Activated CD4-positive, alpha-beta T cell treated with anti-CD3 and anti-CD28 coated beads for 36 hours (primary cell): Measurements from ENCODE around the gene WDR43. TPM values are rescaled to one million over a fixed set of nuclear protein-coding genes. Genes with fewer than 3 reads are reported as not detected.

Experiments
- ATAC-seq: fragments of 200-7000 bp; cut with Tn5 transposase; one replicate; pipeline ENCODE4 v1.10.0; 2021; ENCODE audit warnings: mild to moderate bottlenecking, moderate library complexity
- CTCF ChIA-PET: fragments of 350-600 bp; sonication (Branson Sonifier 250); formaldehyde crosslinking; loops from one replicate; lab custom pipeline; 2021; ENCODE audit warnings: antibody characterized with exemption; lab: Charles Lee
- POLR2A ChIA-PET: fragments of 350-600 bp; sonication (Branson Sonifier 250); formaldehyde crosslinking; loops from one replicate; lab custom pipeline; 2021; ENCODE audit warnings: antibody characterized with exemption, inconsistent platforms; lab: Charles Lee
- DNase-seq: peaks from one replicate; pipeline ENCODE4 v3.0.0-alpha.2; 2020
- H3K27ac Mint-ChIP-seq: one replicate; pipeline ENCODE4 v1.8.0; 2021; ENCODE audit warnings: mixed read lengths
- H3K27me3 Mint-ChIP-seq: one replicate; pipeline ENCODE4 v1.8.0; 2021; ENCODE audit warnings: mixed read lengths
- H3K36me3 Mint-ChIP-seq: one replicate; pipeline ENCODE4 v1.8.0; 2021; ENCODE audit warnings: low read depth, mixed read lengths
- H3K4me1 Mint-ChIP-seq: one replicate; pipeline ENCODE4 v1.8.0; 2021; ENCODE audit warnings: mixed read lengths
- H3K4me3 Mint-ChIP-seq: one replicate; pipeline ENCODE4 v1.8.0; 2021; ENCODE audit warnings: mild to moderate bottlenecking, moderate library complexity, mixed read lengths
- H3K9me3 Mint-ChIP-seq: one replicate; pipeline ENCODE4 v1.8.0; 2021; ENCODE audit warnings: low read depth, mixed read lengths
- intact Hi-C, 2 experiments: fragments of 100-400 bp; cut with DNase I in 1 of 2; cut with micrococcal nuclease in 1 of 2; formaldehyde crosslinking; loops; one replicate each; pipeline versions ENCODE4 v1.14.2 to v1.15.1; 2022 to 2024; cut with DNase I, micrococcal nuclease
- total RNA-seq, 2 experiments: library from RNA; stranded (reverse); gene quantifications; one replicate each; pipeline ENCODE4 v1.2.3, GENCODE V29; 2021

Gene WDR43
- total RNA-seq, 2 experiments from 2014 or later = 109 to 170 TPM

- H3K36me3 Mint-ChIP-seq = peaks cover 35% of the 10 kb centered on the region
- DNase-seq = peak; percentile 63
- no peaks in the 10 kb centered on the region for H3K9me3 Mint-ChIP-seq
- peak; percentile 49 for ATAC-seq
- ChIA-PET CTCF (interaction anchor here (0.6 to 2.1 kb wide), 9 partner anchors 8 to 328 kb away, joined by 3 to 5 read pairs (median 3); no protein-coding TSS in a partner anchor), POLR2A (interaction anchor here (0.6 to 1.7 kb wide), 11 partner anchors 8 to 301 kb away, joined by 3 to 12 read pairs (median 3); partner anchors contain the start of genes PPP1CB and TRMT61B)
- H3K4me1 Mint-ChIP-seq = peaks cover 39% of the 10 kb centered on the region
- intact Hi-C loops = loop anchor here (2.0 to 10.0 kb wide), 7 partner anchors 75 to 1841 kb away; partner anchors contain the start of genes AGBL5 (in 1 of the 2), ATRAID (in 1 of the 2), CAD (in 1 of the 2) and SLC4A1AP (in 1 of the 2)
- H3K27me3 Mint-ChIP-seq = no peaks in the 10 kb centered on the region
- peak overlapping the region; percentile 97 for H3K4me3 Mint-ChIP-seq
- peak overlapping the region; percentile 95 for H3K27ac Mint-ChIP-seq
Measured at GRCh38 chr2:28895189-28895893, 874 bp downstream of the WDR43 start.

GRCh38 chr2:28896906-28897305 lies 2.4 kb downstream of the WDR43 start:
- peak overlapping the region; percentile 17 for H3K27ac Mint-ChIP-seq
- peak overlapping the region; percentile 97 for H3K4me3 Mint-ChIP-seq
- intact Hi-C loops = loop anchor here in 1 of 2 experiments (10.0 kb wide), 4 partner anchors 1232 to 1842 kb away; partner anchors contain the start of genes AGBL5, ATRAID, CAD and SLC4A1AP
- H3K27me3 Mint-ChIP-seq = no peaks in the 10 kb centered on the region
- H3K36me3 Mint-ChIP-seq = peaks cover 48% of the 10 kb centered on the region
- CTCF ChIA-PET = interaction anchor here (0.6 to 2.1 kb wide), 6 partner anchors 8 to 1863 kb away, joined by 3 to 5 read pairs (median 4); no protein-coding TSS in a partner anchor
- ATAC-seq (no peak), DNase-seq (no peak)
- H3K9me3 Mint-ChIP-seq = no peaks in the 10 kb centered on the region
- POLR2A ChIA-PET = interaction anchor here (0.5 to 1.7 kb wide), 3 partner anchors 27 to 850 kb away, joined by 3 to 4 read pairs (median 4); partner anchors contain the start of genes PPP1CB and TRMT61B
- H3K4me1 Mint-ChIP-seq = peaks cover 50% of the 10 kb centered on the region

DNA sequence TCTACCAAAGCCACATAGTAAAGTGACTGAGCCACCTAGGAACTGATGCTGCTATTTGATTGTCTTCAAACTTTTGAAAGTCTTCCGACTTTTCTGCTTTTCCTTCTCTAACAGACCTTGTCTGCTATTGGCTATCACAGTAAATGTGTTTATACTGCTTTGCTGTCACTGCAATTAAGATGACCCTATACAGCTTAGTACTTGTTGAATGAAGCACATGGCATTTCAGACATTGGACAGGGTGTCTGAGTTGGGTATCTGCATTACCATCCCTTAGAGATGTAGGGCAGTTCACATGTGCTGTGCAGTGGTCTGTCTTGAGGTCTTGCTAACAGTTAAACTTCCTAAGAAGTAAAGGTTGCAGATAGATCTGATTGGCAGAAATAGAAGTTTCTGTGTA lies 3.6 kb downstream of the WDR43 start:
- H3K4me3 Mint-ChIP-seq = peak overlapping the region; percentile 97
- no peaks in the 10 kb centered on the region for H3K27me3 Mint-ChIP-seq
- no peak for DNase-seq
- peaks cover 53% of the 10 kb centered on the region for H3K4me1 Mint-ChIP-seq
- H3K36me3 Mint-ChIP-seq = peaks cover 54% of the 10 kb centered on the region
- no peak for ATAC-seq
- ChIA-PET POLR2A (no interaction called here), CTCF (interaction anchor here (1.5 kb wide), 1 partner anchor 11 kb away, joined by 4 read pairs; no protein-coding TSS in a partner anchor)
- intact Hi-C loops = loop anchor here in 1 of 2 experiments (10.0 kb wide), 4 partner anchors 1233 to 1843 kb away; partner anchors contain the start of genes AGBL5, ATRAID, CAD and SLC4A1AP
- no peaks in the 10 kb centered on the region for H3K9me3 Mint-ChIP-seq
- peak overlapping the region; percentile 63 for H3K27ac Mint-ChIP-seq

DNA sequence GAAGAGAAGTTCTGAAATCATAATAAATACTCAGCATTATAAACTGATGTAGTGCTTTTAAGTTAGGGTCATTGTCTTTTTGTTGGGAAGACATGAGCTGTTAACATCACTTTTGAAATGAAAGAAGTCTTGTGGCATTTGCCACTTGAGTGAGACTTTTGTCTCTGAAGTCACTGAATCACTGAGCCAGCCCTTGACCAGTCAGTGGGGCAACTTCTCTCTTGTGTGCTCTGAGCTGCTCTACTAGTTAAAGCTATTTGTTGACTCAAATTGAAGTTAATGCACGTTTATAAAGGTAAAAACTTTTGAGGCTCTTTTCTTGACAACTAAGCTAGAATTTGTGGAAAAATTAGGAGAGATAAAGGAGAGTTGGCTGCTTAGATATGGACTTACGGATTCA lies 6.7 kb downstream of the WDR43 start:
- CTCF ChIA-PET = interaction anchor here (0.8 to 1.8 kb wide), 3 partner anchors 12 to 81 kb away, joined by 3 to 7 read pairs (median 3); no protein-coding TSS in a partner anchor
- no peak for DNase-seq
- Mint-ChIP-seq H3K27me3 (no peaks in the 10 kb centered on the region), H3K9me3 (no peaks in the 10 kb centered on the region), H3K4me1 (peaks cover 72% of the 10 kb centered on the region), H3K27ac (peak overlapping the region; percentile 53), H3K4me3 (no peak overlapping the region), H3K36me3 (peaks cover 62% of the 10 kb centered on the region)
- POLR2A ChIA-PET = interaction anchor here (0.9 kb wide), 1 partner anchor 31 kb away, joined by 3 read pairs; the partner anchor contains the start of gene TRMT61B
- ATAC-seq = no peak
- intact Hi-C loops = no loop called here

DNA sequence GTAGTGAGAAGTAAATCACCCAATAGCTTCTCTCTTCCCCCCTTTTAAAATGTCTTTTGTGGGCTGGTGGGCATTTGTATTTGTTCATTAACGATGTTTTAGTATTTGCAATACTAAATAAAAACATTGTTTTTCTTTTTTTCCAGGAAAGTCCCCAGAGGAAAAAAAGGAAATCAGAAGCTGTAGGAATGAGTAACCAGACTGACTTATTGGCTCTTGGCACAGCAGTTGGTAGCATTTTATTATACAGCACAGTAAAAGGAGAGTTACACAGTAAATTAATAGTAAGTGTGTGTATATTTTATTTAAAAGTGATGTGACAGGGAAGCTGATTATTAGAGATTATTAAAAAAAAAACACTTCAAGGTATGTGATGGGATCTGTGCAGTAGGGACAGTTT lies 7.4 kb downstream of the WDR43 start:
- ATAC-seq (no peak), DNase-seq (no peak)
- CTCF ChIA-PET = interaction anchor here (0.6 to 1.8 kb wide), 4 partner anchors 12 to 145 kb away, joined by 3 to 7 read pairs (median 4); no protein-coding TSS in a partner anchor
- Mint-ChIP-seq H3K9me3 (no peaks in the 10 kb centered on the region), H3K4me3 (no peak overlapping the region), H3K27me3 (no peaks in the 10 kb centered on the region), H3K4me1 (peaks cover 68% of the 10 kb centered on the region), H3K27ac (no peak overlapping the region), H3K36me3 (peaks cover 62% of the 10 kb centered on the region)
- POLR2A ChIA-PET = interaction anchor here (0.6 to 0.9 kb wide), 2 partner anchors 11 to 32 kb away, joined by 3 to 8 read pairs; partner anchors contain the start of gene TRMT61B
- intact Hi-C loops = no loop called here

GRCh38 chr2:28902584-28902983 lies 8.1 kb downstream of the WDR43 start:
- intact Hi-C loops = no loop called here
- H3K36me3 Mint-ChIP-seq = peaks cover 62% of the 10 kb centered on the region
- DNase-seq (no peak), ATAC-seq (no peak)
- ChIA-PET CTCF (interaction anchor here (0.6 to 1.8 kb wide), 3 partner anchors 8 to 145 kb away, joined by 3 to 7 read pairs (median 4); partner anchors contain the start of gene WDR43), POLR2A (interaction anchor here (0.6 kb wide), 1 partner anchor 11 kb away, joined by 8 read pairs; no protein-coding TSS in a partner anchor)
- H3K4me3 Mint-ChIP-seq = no peak overlapping the region
- H3K9me3 Mint-ChIP-seq = no peaks in the 10 kb centered on the region
- H3K27ac Mint-ChIP-seq = peak overlapping the region; percentile 49
- H3K4me1 Mint-ChIP-seq = peaks cover 62% of the 10 kb centered on the region
- no peaks in the 10 kb centered on the region for H3K27me3 Mint-ChIP-seq

- POLR2A ChIA-PET = interaction anchor here (0.9 kb wide), 1 partner anchor 9 kb away, joined by 5 read pairs; no protein-coding TSS in a partner anchor
- no peak overlapping the region for H3K4me3 Mint-ChIP-seq
- peak overlapping the region; percentile 59 for H3K27ac Mint-ChIP-seq
- no peaks in the 10 kb centered on the region for H3K27me3 Mint-ChIP-seq
- CTCF ChIA-PET = interaction anchor here (0.5 to 1.7 kb wide), 5 partner anchors 8 to 84 kb away, joined by 3 to 6 read pairs (median 3); no protein-coding TSS in a partner anchor
- H3K9me3 Mint-ChIP-seq = no peaks in the 10 kb centered on the region
- peaks cover 48% of the 10 kb centered on the region for H3K4me1 Mint-ChIP-seq
- intact Hi-C loops = no loop called here
- H3K36me3 Mint-ChIP-seq = peaks cover 64% of the 10 kb centered on the region
- DNase-seq (no peak), ATAC-seq (no peak)
Measured at GRCh38 chr2:28904295-28904694, 9.8 kb downstream of the WDR43 start.

GRCh38 chr2:28904802-28905457 lies 10.5 kb downstream of the WDR43 start:
- ChIA-PET CTCF (interaction anchor here (0.6 to 1.7 kb wide), 6 partner anchors 8 to 434 kb away, joined by 3 to 7 read pairs (median 4); no protein-coding TSS in a partner anchor), POLR2A (interaction anchor here (0.6 to 1.3 kb wide), 3 partner anchors 9 to 665 kb away, joined by 3 to 4 read pairs (median 4); partner anchors contain the start of gene WDR43)
- peak overlapping the region; percentile 59 for H3K27ac Mint-ChIP-seq
- H3K9me3 Mint-ChIP-seq = no peaks in the 10 kb centered on the region
- no peaks in the 10 kb centered on the region for H3K27me3 Mint-ChIP-seq
- ATAC-seq = no peak
- DNase-seq = no peak
- peaks cover 42% of the 10 kb centered on the region for H3K4me1 Mint-ChIP-seq
- H3K36me3 Mint-ChIP-seq = peaks cover 70% of the 10 kb centered on the region
- intact Hi-C loops = loop anchor here in 1 of 2 experiments (5.0 kb wide), 1 partner anchor 37 kb away; no protein-coding TSS in a partner anchor
- H3K4me3 Mint-ChIP-seq = no peak overlapping the region

GRCh38 chr2:28905533-28905932 lies 11.1 kb downstream of the WDR43 start:
- H3K27me3 Mint-ChIP-seq = no peaks in the 10 kb centered on the region
- ATAC-seq (no peak), DNase-seq (no peak)
- no peaks in the 10 kb centered on the region for H3K9me3 Mint-ChIP-seq
- H3K27ac Mint-ChIP-seq = peak overlapping the region; percentile 59
- H3K4me3 Mint-ChIP-seq = no peak overlapping the region
- POLR2A ChIA-PET = interaction anchor here (0.6 to 1.3 kb wide), 3 partner anchors 10 to 666 kb away, joined by 3 to 4 read pairs (median 4); partner anchors contain the start of gene WDR43
- intact Hi-C loops = loop anchor here in 1 of 2 experiments (5.0 kb wide), 1 partner anchor 37 kb away; no protein-coding TSS in a partner anchor
- CTCF ChIA-PET = interaction anchor here (0.6 to 1.7 kb wide), 5 partner anchors 9 to 434 kb away, joined by 3 to 7 read pairs (median 3); no protein-coding TSS in a partner anchor
- peaks cover 72% of the 10 kb centered on the region for H3K36me3 Mint-ChIP-seq
- peaks cover 37% of the 10 kb centered on the region for H3K4me1 Mint-ChIP-seq

GRCh38 chr2:28906376-28906775 lies 11.9 kb downstream of the WDR43 start:
- ChIA-PET POLR2A (no interaction called here), CTCF (interaction anchor here (0.7 kb wide), 1 partner anchor 312 kb away, joined by 3 read pairs; no protein-coding TSS in a partner anchor)
- Mint-ChIP-seq H3K27ac (no peak overlapping the region), H3K27me3 (no peaks in the 10 kb centered on the region), H3K4me3 (no peak overlapping the region), H3K4me1 (peaks cover 30% of the 10 kb centered on the region), H3K9me3 (no peaks in the 10 kb centered on the region), H3K36me3 (peaks cover 66% of the 10 kb centered on the region)
- ATAC-seq = no peak
- DNase-seq = no peak
- intact Hi-C loops = loop anchor here in 1 of 2 experiments (5.0 kb wide), 1 partner anchor 36 kb away; no protein-coding TSS in a partner anchor
